GM12878 (cell line): ENCODE data around the gene AP3B1. TPM values are rescaled to one million over a fixed set of nuclear protein-coding genes. Genes with fewer than 3 reads are reported as not detected.

Experiments
- BHLHE40 ChIP-seq, 2 experiments: fragments of 450-650 bp in 1 of 2; IDR thresholded peaks; 2 replicates each; pipeline ENCODE4 v1.6.1; 2011 to 2017; ENCODE audit warnings: low read depth in 2 of 2, borderline replicate concordance in 1 of 2, improper control_type of control experiment in 1 of 2, low read length in 1 of 2, mild to moderate bottlenecking in 1 of 2
- CEBPB ChIP-seq, 2 experiments: fragments of 150-350 bp in 1 of 2; IDR thresholded peaks; 2 replicates each; pipeline ENCODE4 v1.6.1; 2012 to 2014; ENCODE audit warnings: low read depth in 2 of 2, low read length in 2 of 2, borderline replicate concordance in 1 of 2, inconsistent platforms in 1 of 2
- CREM ChIP-seq: IDR thresholded peaks from 2 replicates; pipeline ENCODE4 v1.6.1; 2014; ENCODE audit warnings: antibody characterized with exemption, low read depth
- CTCF ChIP-seq, 3 experiments: IDR thresholded peaks in 2 of 3; conservative IDR thresholded peaks in 1 of 3; 2 replicates each; pipeline ENCODE4 v1.5.1; 2011; ENCODE audit warnings: low read depth in 3 of 3, low read length in 3 of 3, mild to moderate bottlenecking in 3 of 3, control low read depth in 2 of 3, moderate library complexity in 2 of 3, inconsistent platforms in 1 of 3, mixed read lengths in 1 of 3; ENCODE audit not compliant: control insufficient read depth in 2 of 3, insufficient read depth in 1 of 3; ENCODE audit errors: extremely low read depth in 1 of 3
- ELK1 ChIP-seq: IDR thresholded peaks from 2 replicates; pipeline ENCODE4 v1.6.1; 2012; ENCODE audit warnings: low read depth, low read length, improper control_type of control experiment
- IKZF2 ChIP-seq, 2 experiments: fragments of 450-650 bp; IDR thresholded peaks; 2 replicates each; pipeline ENCODE4 v1.6.1; 2017; ENCODE audit warnings: mild to moderate bottlenecking in 2 of 2, moderate library complexity in 2 of 2
- IRF4 ChIP-seq: IDR thresholded peaks from 2 replicates; pipeline ENCODE4 v1.6.1; 2011; ENCODE audit warnings: low read depth, low read length
- JUNB ChIP-seq: IDR thresholded peaks from 2 replicates; pipeline ENCODE4 v1.6.1; 2016; ENCODE audit warnings: antibody characterized with exemption, mild to moderate bottlenecking
- LARP7 ChIP-seq: fragments of 450-650 bp; IDR thresholded peaks from 2 replicates; pipeline ENCODE4 v1.6.1; 2017; ENCODE audit warnings: mild to moderate bottlenecking
- NBN ChIP-seq: fragments of 450-650 bp; IDR thresholded peaks from 2 replicates; pipeline ENCODE4 v1.6.1; 2016
- NFXL1 ChIP-seq: fragments of 450-650 bp; IDR thresholded peaks from 2 replicates; pipeline ENCODE4 v1.6.1; 2017; ENCODE audit warnings: antibody characterized with exemption, mild to moderate bottlenecking, borderline replicate concordance
- RELB ChIP-seq: fragments of 450-650 bp; IDR thresholded peaks from 2 replicates; pipeline ENCODE4 v1.6.1; 2017; ENCODE audit warnings: low read depth, mild to moderate bottlenecking, moderate library complexity
- SIN3A ChIP-seq: IDR thresholded peaks from 2 replicates; pipeline ENCODE4 v1.6.1; 2012; ENCODE audit warnings: low read depth, low read length, improper control_type of control experiment
- SP1 ChIP-seq: IDR thresholded peaks from one replicate; pipeline ENCODE4 v1.6.1; 2011; ENCODE audit warnings: low read depth, low read length
- SPI1 ChIP-seq: IDR thresholded peaks from 2 replicates; pipeline ENCODE4 v1.6.1; 2011; ENCODE audit warnings: low read depth, mild to moderate bottlenecking, low read length, moderate library complexity, borderline replicate concordance; ENCODE audit not compliant: insufficient read depth
- SRF ChIP-seq, 2 experiments: IDR thresholded peaks; 2 replicates each; pipeline ENCODE4 v1.6.1; 2011; ENCODE audit warnings: low read depth in 2 of 2, low read length in 2 of 2, mild to moderate bottlenecking in 1 of 2, moderate library complexity in 1 of 2
- STAT3 ChIP-seq: IDR thresholded peaks from 2 replicates; pipeline ENCODE4 v1.6.1; 2011; ENCODE audit warnings: low read depth, low read length, improper control_type of control experiment
- TARDBP ChIP-seq: IDR thresholded peaks from 2 replicates; pipeline ENCODE4 v1.6.1; 2016; ENCODE audit warnings: borderline replicate concordance
- TCF7 ChIP-seq: IDR thresholded peaks from 2 replicates; pipeline ENCODE4 v1.6.1; 2014; ENCODE audit warnings: antibody characterized with exemption, borderline replicate concordance
- USF2 ChIP-seq: IDR thresholded peaks from 2 replicates; pipeline ENCODE4 v1.6.1; 2011; ENCODE audit warnings: low read depth, low read length, improper control_type of control experiment, borderline replicate concordance
- ZBTB4 ChIP-seq: fragments of 450-650 bp; formaldehyde crosslinking; IDR thresholded peaks from 2 replicates; pipeline ENCODE4 v1.4.0; 2022; ENCODE audit warnings: mild to moderate bottlenecking, moderate library complexity
- polyA plus RNA-seq, 11 experiments: library from polyadenylated mRNA; depleted of rRNA in 4 of 11; unstranded in 6 of 11; stranded (reverse) in 5 of 11; fragments of >200 nt; fragmentation: Nextera tagmentation in 4 of 11; fragmentation: Illumina TruSeq in 1 of 11; extraction: Ambion mirVana in 4 of 11; extraction: Trizol in 1 of 11; gene quantifications; 1 replicate in 1 of 11; 2 replicates in 10 of 11; pipeline versions ENCODE4 v1.2.1 to v1.2.3, GENCODE V29; 2011 to 2016; ENCODE audit warnings: inconsistent platforms in 2 of 11, missing spikeins in 2 of 11, low read depth in 1 of 11
- total RNA-seq, 4 experiments: library from RNA; depleted of rRNA in 3 of 4; stranded (reverse); fragments of >200 nt in 3 of 4; fragmentation: Illumina TruSeq in 1 of 4; extraction: Trizol in 1 of 4; gene quantifications; 2 replicates each; pipeline versions ENCODE4 v1.2.1 to v1.2.3, GENCODE V29; 2013 to 2021

Gene AP3B1
- total and polyA plus RNA-seq, 10 of the 15 experiments (the other 5 are each of a cell fraction or from before 2014, with no cell fraction given), result 30.9 to 70.8 (median 46.0) TPM

- TF ChIP-seq ZBTB4 (CRISPR knock-in tag) (no peak), SP1 (no peak), TCF7 (no peak), RELB (peak; percentile 85), SPI1 (no peak), JUNB (no peak), SIN3A (0 out of 2 replicates have a peak, but pooled peaks have one; percentile 3), BHLHE40 (IDR thresholded peaks at IDR 0.05; ENCODE audit: borderline replicate concordance in 1 of 2, low read depth in 2 of 2, low read length in 1 of 2) (no peak), SRF (IDR thresholded peaks at IDR 0.05; ENCODE audit: low read depth in 2 of 2, low read length in 2 of 2) (no peak), CTCF (IDR thresholded peaks at IDR 0.05 in 2 of 3, conservative IDR thresholded peaks at IDR 0.05 in 1 of 3; ENCODE audit: control insufficient read depth in 2 of 3, extremely low read depth in 1 of 3, insufficient read depth in 1 of 3, low read depth in 3 of 3, low read length in 3 of 3) (peak; percentile 4 to 56 (median 20); a peak in 3 of 6 replicates), CREM (no peak), STAT3 (no peak), IRF4 (no peak), NFXL1 (no peak), CEBPB (IDR thresholded peaks at IDR 0.05; ENCODE audit: borderline replicate concordance in 1 of 2, low read depth in 2 of 2, low read length in 2 of 2) (no peak), NBN (peak; percentile 52; the same call in 1 of the 2 replicates), TARDBP (no peak), LARP7 (no peak), ELK1 (no peak), IKZF2 (IDR thresholded peaks at IDR 0.05) (peak; percentile 75 to 81), USF2 (no peak)
These were observed 800 bp upstream of the AP3B1 start (continued) for GRCh38 chr5:78295035-78295961.
